Heart left ventricle (tissue), 16 donors: ENCODE results near the gene GTF2F1. TPM values are rescaled to one million over a fixed set of nuclear protein-coding genes. Genes with fewer than 3 reads are reported as not detected.

ENCODE experiments used
- ATAC-seq, 4 donors: fragments of 200-7000 bp; cut with Tn5 transposase; one replicate each; pipeline ENCODE4 v1.9.1; 2020 to 2022; ENCODE audit warnings: moderate library complexity in 4 of 4, mild to moderate bottlenecking in 3 of 4, moderate number of reproducible peaks in 1 of 4
- DNase-seq, 5 donors: peaks; one replicate each; pipeline ENCODE4 v3.0.0-alpha.2; 2020
- H3K27ac ChIP-seq, 12 donors: fragments of 200-600 bp; sonication (generic) in 4 of 12; one replicate each; pipeline versions ENCODE4 v1.5.0 to v1.8.0; 2016 to 2022; ENCODE audit warnings: mild to moderate bottlenecking in 2 of 12
- H3K27me3 ChIP-seq, 9 donors: fragments of 200-600 bp; sonication (generic) in 2 of 9; one replicate each; pipeline versions ENCODE4 v1.5.1 to v1.8.0; 2016 to 2022; ENCODE audit warnings: mild to moderate bottlenecking in 3 of 9
- H3K36me3 ChIP-seq, 9 donors: fragments of 200-600 bp; sonication (generic) in 2 of 9; one replicate each; pipeline versions ENCODE4 v1.5.0 to v1.8.0; 2018 to 2022; ENCODE audit warnings: mild to moderate bottlenecking in 2 of 9
- H3K4me1 ChIP-seq, 12 donors: fragments of 200-600 bp; sonication (generic) in 4 of 12; one replicate each; pipeline versions ENCODE4 v1.5.0 to v1.8.0; 2016 to 2022; ENCODE audit warnings: mild to moderate bottlenecking in 3 of 12
- H3K4me3 ChIP-seq, 12 donors: fragments of 200-600 bp; sonication (generic) in 4 of 12; one replicate each; pipeline versions ENCODE4 v1.5.0 to v1.8.0; 2017 to 2022; ENCODE audit warnings: mild to moderate bottlenecking in 9 of 12, moderate library complexity in 4 of 12
- H3K9me3 ChIP-seq, 12 donors: fragments of 200-600 bp; sonication (generic) in 4 of 12; one replicate each; pipeline versions ENCODE4 v1.5.0 to v1.8.0; 2016 to 2022; ENCODE audit warnings: mild to moderate bottlenecking in 1 of 12
- CTCF ChIP-seq, 12 donors: fragments of 200-600 bp; sonication (generic) in 4 of 12; IDR thresholded peaks; one replicate each; pipeline versions ENCODE4 v1.5.0 to v1.8.0; 2018 to 2022; ENCODE audit warnings: antibody characterized with exemption in 12 of 12, mild to moderate bottlenecking in 5 of 12
- POLR2A ChIP-seq, 2 donors: fragments of 450-650 bp; IDR thresholded peaks; one replicate each; pipeline ENCODE4 v1.6.1; 2017; ENCODE audit warnings: antibody characterized with exemption in 2 of 2, mild to moderate bottlenecking in 2 of 2, moderate library complexity in 2 of 2
- WGBS, 4 donors: extraction: QIAGEN DNeasy Blood & Tissue Kit in 2 of 4; methylation state at CpG; one replicate each; pipeline versions ENCODE4 v1.1.5 to v1.1.7; 2013 to 2018; 5-methylcytosine and 5-hydroxymethylcytosine counted together
- intact Hi-C, 10 donors: fragments of 100-400 bp; cut with DNase I; formaldehyde crosslinking; loops; one replicate each; pipeline versions ENCODE4 v1.11.1 to v1.14.2; 2022
- polyA plus RNA-seq, 2 donors: library from polyadenylated mRNA; stranded (reverse); fragments of 200-250 nt; gene quantifications; one replicate each; pipeline ENCODE4 v1.2.3, GENCODE V29; 2013
- total RNA-seq, 9 donors: library from RNA; depleted of rRNA in 2 of 9; stranded (reverse); fragments of >200 nt in 2 of 9; fragmentation: NEBNext Ultra II Directional in 3 of 9; extraction: Animal tissue kit (Norgen Biotek cat#: 25700) in 3 of 9; gene quantifications; one replicate each; pipeline versions ENCODE4 v1.1.0 to v1.2.4, GENCODE V29; 2016 to 2023
- donor health status: ischemic (EF 13 %, LVEDD 7.1; RV severe dilation, severe dysfunction).
- donor health status: healthy with polysubstance abuse.
- donor health status: DM: no; HTN: yes; CAD: no.
- donor health status: DM: no; HTN: no; CAD: no.
- donor health status: ischemic (EF 25% LVEDD 6.9; RV normal size, moderate dysfunction).
- donor health status: ischemic (EF 25% LVEDD 5.7; RV mildly dilated, moderate dysfunction).
- donor health status: healthy.
- donor health status: DM: yes; HTN: yes; CAD: no.
- donor health status: ischemic (EF 35%, LVEDD 5.7; RV mildly dilated, moderate dysfunction).
- donor health status: nonischemic (EF 11% LVEDD 7.7; RV severe dilation, severe dysfunction).
- donor health status: DM: yes; HTN: yes; CAD: no.
- donor health status: PGD.
- donor health status: ischemic (EF 29% LVEDD 5.4; RV normal size, mild dysfunction).
- donor health status: nonischemic (EF 23%, LVEDD 6.1; RV moderate dilation, normal function).

Gene GTF2F1
- total and polyA plus RNA-seq, 11 donors = 20.8 to 58.2 (median 29.8) TPM

- Histone ChIP-seq H3K36me3 (peaks cover 0 to 39% (median 35%) of the 10 kb centered on the region in 9 donors), H3K27me3 (no peaks in the 10 kb centered on the region), H3K9me3 (no peaks in the 10 kb centered on the region), H3K4me1 (peaks cover 0 to 12% (median 1%) of the 10 kb centered on the region in 12 donors), H3K4me3 (no peak overlapping the region), H3K27ac (no peak overlapping the region)
- TF ChIP-seq CTCF (IDR thresholded peaks at IDR 0.05) = no peak
- no peak for TF ChIP-seq POLR2A (IDR thresholded peaks at IDR 0.05)
- DNase-seq = no peak
- intact Hi-C loops = loop anchor here in 1 of 10 donors (10.0 kb wide), 1 partner anchor 207 kb away; no protein-coding TSS in a partner anchor
- 64 to 70% (median 69%) methylated on average over 6 to 12 of the region's 12 CpGs for WGBS, 4 donors
- peak in 2 of 4 donors; percentile 6 to 7 for ATAC-seq
Observed at GRCh38 chr19:6412061-6412446, 19.1 kb upstream of the GTF2F1 start.

GRCh38 chr19:6409346-6409745, 16.4 kb upstream of the GTF2F1 start:
- peaks cover 0 to 12% (median 8%) of the 10 kb centered on the region in 9 donors for H3K36me3 ChIP-seq
- no peaks in the 10 kb centered on the region for H3K9me3 ChIP-seq
- 87 to 95% (median 93%) methylated on average over 6 of the region's 6 CpGs for WGBS, 4 donors
- H3K4me1 ChIP-seq = peaks cover 0 to 12% (median 1%) of the 10 kb centered on the region in 12 donors
- no peak for ATAC-seq
- H3K27me3 ChIP-seq = no peaks in the 10 kb centered on the region
- no peak for DNase-seq
- no peak overlapping the region for H3K4me3 ChIP-seq
- intact Hi-C loops = no loop called here
- H3K27ac ChIP-seq = no peak overlapping the region
- TF ChIP-seq CTCF (IDR thresholded peaks at IDR 0.05) (no peak), POLR2A (IDR thresholded peaks at IDR 0.05) (no peak)

- H3K9me3 ChIP-seq = no peaks in the 10 kb centered on the region
- ATAC-seq (no peak), DNase-seq (no peak)
- H3K4me3 ChIP-seq = no peak overlapping the region
- no peaks in the 10 kb centered on the region for H3K4me1 ChIP-seq
- no peak overlapping the region for H3K27ac ChIP-seq
- intact Hi-C loops = no loop called here
- no peaks in the 10 kb centered on the region for H3K27me3 ChIP-seq
- TF ChIP-seq POLR2A (IDR thresholded peaks at IDR 0.05) (no peak), CTCF (IDR thresholded peaks at IDR 0.05) (no peak)
- H3K36me3 ChIP-seq = no peaks in the 10 kb centered on the region
- WGBS, 4 donors = 83 to 86% (median 83%) methylated on average over 5 of the region's 5 CpGs
Observed at GRCh38 chr19:6406401-6406800, 13.4 kb upstream of the GTF2F1 start.

GRCh38 chr19:6402837-6403608, 10.1 kb upstream of the GTF2F1 start:
- DNase-seq = no peak
- intact Hi-C loops = no loop called here
- TF ChIP-seq CTCF (IDR thresholded peaks at IDR 0.05) (no peak), POLR2A (IDR thresholded peaks at IDR 0.05) (no peak)
- 59 to 77% (median 64%) methylated on average over 16 to 22 of the region's 22 CpGs for WGBS, 4 donors
- peak in 3 of 4 donors; percentile 41 to 56 (median 48) for ATAC-seq
- Histone ChIP-seq H3K27ac (no peak overlapping the region), H3K9me3 (no peaks in the 10 kb centered on the region), H3K36me3 (no peaks in the 10 kb centered on the region), H3K27me3 (no peaks in the 10 kb centered on the region), H3K4me3 (no peak overlapping the region), H3K4me1 (no peaks in the 10 kb centered on the region)
